ENCODE data around the gene PREX1.
"Not testable (repeated sequence)": the region's sequence is repeated elsewhere in the genome, so short reads cannot be mapped to it uniquely, and the experiment has no call there.

PREX1 gene

DNA sequence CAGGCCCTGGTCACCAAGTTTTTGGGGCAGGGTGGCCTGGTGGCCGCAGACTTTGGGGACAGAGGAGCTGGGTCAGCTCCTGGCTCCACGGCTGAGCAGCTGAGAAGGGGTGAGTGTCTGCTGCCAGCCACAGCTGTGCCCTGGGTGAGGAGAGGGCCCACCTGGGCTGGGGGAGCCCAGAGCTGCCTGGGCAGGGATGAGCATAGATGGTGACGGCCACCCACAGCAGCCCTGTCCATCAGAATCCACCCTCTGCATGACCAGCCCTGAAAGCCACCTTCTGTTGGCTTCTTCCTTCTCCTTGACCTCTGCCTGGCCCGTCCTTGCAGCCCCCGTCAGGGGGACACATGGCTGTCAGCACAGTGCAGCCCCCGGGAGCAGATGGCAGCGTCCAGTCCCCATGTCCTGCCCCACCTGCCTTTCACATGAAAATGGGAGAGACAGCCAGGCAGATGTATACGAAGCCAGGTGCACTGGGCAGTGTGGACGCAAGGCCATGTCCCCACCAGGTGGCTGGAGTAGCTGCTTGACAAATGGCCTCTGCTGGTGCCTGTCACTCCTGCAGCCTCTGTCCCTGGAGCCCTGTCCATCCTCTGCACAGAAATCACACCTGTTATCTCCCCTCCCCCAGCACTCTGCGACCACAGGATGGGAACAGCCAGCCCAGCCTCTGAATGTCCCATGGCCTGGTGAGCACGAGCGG lies 220.8 kb downstream of the PREX1 start:
- TF ChIP-seq GATA1 (IDR thresholded peaks at IDR 0.05; ENCODE audit: low read depth, low read length) (no peak), POLR2A (IDR thresholded peaks at IDR 0.05; ENCODE audit: low read length) (no peak)
- no peak for DNase-seq

GRCh38 chr20:48606172-48606840 lies 221.5 kb downstream of the PREX1 start:
- DNase-seq: no peak
- TF ChIP-seq POLR2A (IDR thresholded peaks at IDR 0.05; ENCODE audit: low read length): no peak
- no peak for TF ChIP-seq GATA1 (IDR thresholded peaks at IDR 0.05; ENCODE audit: low read depth, low read length)

GRCh38 chr20:48605364-48606171 lies 222.2 kb downstream of the PREX1 start:
- no peak for TF ChIP-seq POLR2A (IDR thresholded peaks at IDR 0.05; ENCODE audit: low read length)
- no peak for TF ChIP-seq GATA1 (IDR thresholded peaks at IDR 0.05; ENCODE audit: low read depth, low read length)
- DNase-seq: no peak

DNA sequence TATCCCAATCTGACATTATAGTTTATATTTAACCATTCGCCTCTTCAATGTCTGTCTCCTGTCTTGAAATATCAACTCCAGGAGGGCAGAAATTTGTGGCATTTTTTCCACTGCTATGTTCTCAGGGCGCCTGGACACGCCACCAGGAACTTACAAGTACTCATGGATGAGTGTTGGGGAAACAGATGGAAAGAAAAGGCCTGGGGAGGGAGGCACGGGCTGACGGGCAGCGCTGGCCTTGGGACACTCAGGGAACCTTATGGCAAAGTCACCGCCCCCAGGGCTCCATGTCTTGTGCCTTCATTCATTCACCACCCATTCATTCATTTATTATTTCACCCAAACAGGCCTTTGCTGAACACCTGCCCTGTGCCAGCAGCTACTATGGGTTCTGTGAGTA lies 222.9 kb downstream of the PREX1 start:
- TF ChIP-seq POLR2A (IDR thresholded peaks at IDR 0.05; ENCODE audit: low read length) (no peak), GATA1 (IDR thresholded peaks at IDR 0.05; ENCODE audit: low read depth, low read length) (no peak)
- no peak for DNase-seq

DNA sequence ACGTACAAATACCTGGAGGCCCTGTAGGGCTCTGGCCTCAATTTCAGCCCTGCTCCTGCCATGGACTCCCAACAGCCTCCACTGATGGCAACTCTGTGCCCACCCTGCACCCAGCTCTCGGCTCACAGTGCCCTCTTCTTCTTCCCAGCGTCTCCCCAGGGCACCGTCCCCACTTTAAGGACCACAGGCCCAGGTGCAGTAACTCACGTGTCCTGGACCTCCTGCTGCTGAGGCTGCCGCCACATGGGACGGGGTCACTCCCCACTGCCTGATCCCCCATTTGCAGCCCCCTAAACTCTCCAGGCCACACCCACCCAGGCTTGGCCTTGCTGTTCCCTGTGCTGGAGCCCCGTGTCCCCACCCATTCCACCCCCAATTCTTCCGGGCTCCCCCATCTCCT lies 223.4 kb downstream of the PREX1 start:
- DNase-seq: no peak
- TF ChIP-seq GATA1 (IDR thresholded peaks at IDR 0.05; ENCODE audit: low read depth, low read length) (no peak), POLR2A (IDR thresholded peaks at IDR 0.05; ENCODE audit: low read length) (no peak)

GRCh38 chr20:48603819-48604405 lies 223.9 kb downstream of the PREX1 start:
- TF ChIP-seq GATA1 (IDR thresholded peaks at IDR 0.05; ENCODE audit: low read depth, low read length) (no peak), POLR2A (IDR thresholded peaks at IDR 0.05; ENCODE audit: low read length) (no peak)
- DNase-seq: no peak

DNA sequence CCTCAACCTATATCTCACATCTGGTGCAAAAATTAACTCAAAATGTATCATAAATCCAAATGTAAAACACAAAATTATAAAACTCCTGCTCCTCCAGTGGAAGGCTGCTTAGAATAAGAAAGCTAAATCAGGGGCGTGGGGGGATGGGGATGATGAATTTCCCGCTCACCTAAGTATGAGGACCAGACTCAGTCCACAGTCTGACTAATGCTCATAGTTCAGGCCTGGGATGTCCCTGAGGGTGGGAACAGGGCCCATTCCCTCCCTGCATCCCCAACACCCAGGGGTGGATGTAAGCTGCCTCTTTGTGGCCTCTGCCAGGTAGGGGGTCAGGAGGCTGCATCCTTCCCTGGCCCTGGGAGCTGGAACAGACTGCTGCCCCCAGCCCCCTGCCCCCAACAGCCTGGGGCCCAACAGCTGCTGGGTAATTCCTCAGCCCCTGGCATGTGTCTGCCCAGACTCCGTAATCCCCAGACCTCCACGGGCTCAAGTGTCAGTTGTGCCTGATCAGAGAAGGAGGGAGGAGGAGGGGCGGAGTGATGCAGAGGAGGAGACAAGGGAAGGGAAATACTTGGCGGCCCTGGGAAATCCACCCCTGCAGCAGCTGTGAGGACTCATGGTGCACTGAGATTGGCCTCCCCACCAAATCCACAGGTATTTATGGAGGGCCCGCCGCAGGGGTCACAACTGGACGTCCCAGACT lies 224.5 kb downstream of the PREX1 start:
- no peak for DNase-seq
- TF ChIP-seq POLR2A (IDR thresholded peaks at IDR 0.05; ENCODE audit: low read length) (no peak), GATA1 (IDR thresholded peaks at IDR 0.05; ENCODE audit: low read depth, low read length) (no peak)

- no peak for DNase-seq
- no peak for TF ChIP-seq POLR2A (IDR thresholded peaks at IDR 0.05; ENCODE audit: low read length)
- TF ChIP-seq GATA1 (IDR thresholded peaks at IDR 0.05; ENCODE audit: low read depth, low read length): no peak
Measured at GRCh38 chr20:48601798-48602197, 226.0 kb downstream of the PREX1 start.

- DNase-seq: no peak
- TF ChIP-seq POLR2A (IDR thresholded peaks at IDR 0.05; ENCODE audit: low read length): no peak
- no peak for TF ChIP-seq GATA1 (IDR thresholded peaks at IDR 0.05; ENCODE audit: low read depth, low read length)
Measured at GRCh38 chr20:48600470-48600945, 227.3 kb downstream of the PREX1 start.

DNA sequence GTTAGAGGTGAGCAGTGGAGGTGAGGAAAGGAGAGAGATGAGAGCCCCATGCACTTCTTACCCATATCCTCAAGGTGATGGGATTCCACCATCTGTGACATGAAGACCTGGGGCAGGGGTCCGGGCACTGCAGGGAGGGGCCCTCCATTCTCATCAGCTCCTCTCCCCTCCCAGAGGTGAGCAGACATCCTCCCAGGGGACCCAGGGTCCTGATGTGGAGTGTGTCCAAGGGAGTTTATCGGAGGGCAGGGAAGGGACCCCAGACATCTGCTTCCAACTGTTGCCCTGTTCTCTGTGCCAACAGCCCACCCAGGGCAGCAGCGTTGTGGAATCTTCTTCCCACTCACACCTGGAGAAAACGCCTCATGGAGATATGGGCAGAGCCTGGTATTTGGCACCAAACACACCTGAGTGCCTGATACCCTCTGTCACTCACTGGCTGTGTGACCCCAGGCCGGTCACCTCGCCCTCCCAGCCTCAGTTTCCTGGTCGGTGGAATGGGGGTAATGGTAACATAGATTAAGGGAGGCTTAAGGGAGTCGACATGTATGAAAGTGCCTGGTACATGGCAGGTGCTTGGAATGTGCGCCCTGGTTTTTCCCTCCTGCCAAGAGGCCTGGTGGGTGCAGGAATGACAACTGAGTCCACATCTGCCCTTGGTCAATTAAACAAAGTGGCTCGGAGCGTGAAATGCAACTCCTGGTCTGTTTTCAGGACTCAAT lies 227.9 kb downstream of the PREX1 start:
- TF ChIP-seq GATA1 (IDR thresholded peaks at IDR 0.05; ENCODE audit: low read depth, low read length) (no peak), POLR2A (IDR thresholded peaks at IDR 0.05; ENCODE audit: low read length) (no peak)
- no peak for DNase-seq

DNA sequence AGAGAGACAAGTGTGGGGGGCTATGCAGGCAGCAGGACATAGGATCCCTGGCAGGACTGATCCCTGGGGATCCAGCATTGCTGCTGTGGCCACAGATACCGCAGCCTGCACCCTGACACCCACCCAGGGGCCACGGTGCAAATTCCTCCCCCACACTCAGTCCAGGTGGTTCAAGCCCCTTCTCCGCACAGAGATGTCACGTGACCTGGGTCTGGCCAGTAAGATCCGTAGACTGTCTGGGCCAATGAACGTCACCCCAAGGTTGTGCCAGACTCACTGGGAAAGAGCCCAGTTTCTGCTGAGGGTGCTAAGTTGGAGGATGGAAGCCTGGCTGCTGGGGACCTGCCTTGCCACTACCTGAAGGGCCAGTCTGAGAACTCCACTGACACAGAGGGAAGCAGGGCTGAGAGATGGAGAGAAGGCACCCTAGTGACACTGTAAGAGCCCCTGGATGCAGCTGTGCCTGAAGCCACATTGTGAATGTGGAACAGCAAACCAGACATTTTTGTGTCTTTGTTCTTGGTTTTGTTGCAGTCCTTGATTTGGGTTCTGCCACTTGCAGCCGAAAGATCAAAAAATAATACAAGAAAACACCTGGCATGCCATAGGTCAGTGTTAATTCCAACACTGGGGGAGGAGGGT lies 228.6 kb downstream of the PREX1 start:
- DNase-seq: no peak
- no peak for TF ChIP-seq POLR2A (IDR thresholded peaks at IDR 0.05; ENCODE audit: low read length)
- TF ChIP-seq GATA1 (IDR thresholded peaks at IDR 0.05; ENCODE audit: low read depth, low read length): no peak

DNA sequence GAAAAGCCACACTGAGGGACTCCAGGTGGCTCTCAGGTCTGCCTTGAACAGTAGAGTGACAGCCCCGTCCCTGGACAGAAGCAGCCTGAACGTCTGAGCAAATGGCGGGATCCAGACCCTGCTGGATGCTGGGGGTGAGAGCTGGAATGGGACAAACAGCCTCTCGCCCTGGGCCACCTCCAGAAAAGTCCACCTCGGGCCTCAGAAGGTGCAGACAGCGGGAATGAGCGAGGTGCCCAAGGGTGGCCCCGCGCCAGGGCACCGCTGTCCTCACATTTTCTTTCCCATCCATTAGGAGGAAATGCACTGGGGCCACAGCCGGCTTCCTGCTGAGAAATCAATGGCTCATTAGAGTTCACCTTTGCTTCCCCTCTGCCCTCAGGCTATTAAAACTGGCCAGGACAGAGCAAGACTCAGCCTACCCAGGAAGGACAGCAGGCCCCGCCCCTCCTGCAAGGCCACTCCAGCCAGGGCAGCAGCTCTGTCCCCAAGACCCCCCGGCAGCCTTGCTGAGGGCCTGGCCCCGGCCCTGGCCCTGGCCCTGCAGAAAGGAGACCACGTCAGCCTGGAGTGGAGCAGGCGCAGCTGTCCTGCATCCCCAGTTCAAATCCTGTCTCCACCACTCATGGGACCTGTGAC lies 229.4 kb downstream of the PREX1 start:
- not testable (repeated sequence) for DNase-seq

Data from erythroblast (primary cell).